CD14-positive monocyte (primary cell): ENCODE data around the gene CAPSL. TPM values are rescaled to one million over a fixed set of nuclear protein-coding genes. Genes with fewer than 3 reads are reported as not detected.

ENCODE experiments used
- DNase-seq, 3 donors: peaks; one replicate each; pipeline ENCODE4 v3.0.0-alpha.2; 2011 to 2022
- H2AFZ ChIP-seq: 2 replicates; pipeline ENCODE4 v1.6.0; 2012; ENCODE audit warnings: mild to moderate bottlenecking, low read depth, low read length, inconsistent platforms; ENCODE audit not compliant: insufficient read depth, poor library complexity, severe bottlenecking
- H3K27ac ChIP-seq, 2 donors: 1 replicate in 1 of 2; 2 replicates in 1 of 2; pipeline ENCODE4 v1.5.1; 2012 to 2013; ENCODE audit warnings: low read length in 2 of 2, control low read depth in 1 of 2, inconsistent platforms in 1 of 2, low read depth in 1 of 2, mild to moderate bottlenecking in 1 of 2
- H3K27me3 ChIP-seq, 2 donors: one replicate each; pipeline versions ENCODE4 v1.6.0 to v1.6.1; 2011 to 2013; ENCODE audit warnings: low read length in 2 of 2; ENCODE audit not compliant: control insufficient read depth in 2 of 2, insufficient read depth in 2 of 2
- H3K36me3 ChIP-seq, 2 donors: replicated peaks in 1 of 2; 1 replicate in 1 of 2; 2 replicates in 1 of 2; pipeline versions ENCODE4 v1.5.1 to v1.6.1; 2012 to 2013; ENCODE audit warnings: low read length in 2 of 2, control low read depth in 1 of 2, inconsistent platforms in 1 of 2, mild to moderate bottlenecking in 1 of 2; ENCODE audit not compliant: insufficient read depth in 2 of 2, control insufficient read depth in 1 of 2
- H3K4me1 ChIP-seq, 2 donors: 1 replicate in 1 of 2; 2 replicates in 1 of 2; pipeline versions ENCODE4 v1.5.1 to v1.6.1; 2012 to 2013; ENCODE audit warnings: low read length in 2 of 2, control low read depth in 1 of 2, inconsistent platforms in 1 of 2, mild to moderate bottlenecking in 1 of 2, moderate library complexity in 1 of 2; ENCODE audit not compliant: insufficient read depth in 2 of 2, control insufficient read depth in 1 of 2
- H3K4me2 ChIP-seq: replicated peaks from 2 replicates; pipeline ENCODE3; 2012; ENCODE audit warnings: low read length, moderate library complexity, mild to moderate bottlenecking; ENCODE audit not compliant: poor library complexity, severe bottlenecking; ENCODE audit errors: extremely low read depth
- H3K4me3 ChIP-seq, 3 experiments: fragments of 200-600 bp in 1 of 3; sonication (generic) in 1 of 3; replicated peaks in 1 of 3; 1 replicate in 2 of 3; 2 replicates in 1 of 3; pipeline ENCODE4 v1.5.1; 2011 to 2013; ENCODE audit warnings: low read length in 3 of 3, mild to moderate bottlenecking in 3 of 3, control low read depth in 2 of 3, low read depth in 2 of 3, inconsistent platforms in 1 of 3, moderate library complexity in 1 of 3
- H3K79me2 ChIP-seq: 2 replicates; pipeline ENCODE4 v1.6.0; 2012; ENCODE audit warnings: mild to moderate bottlenecking, control low read depth, inconsistent platforms, low read length, moderate library complexity; ENCODE audit not compliant: insufficient read depth
- H3K9ac ChIP-seq: 2 replicates; pipeline ENCODE4 v1.6.0; 2017; ENCODE audit warnings: low read length, mild to moderate bottlenecking; ENCODE audit not compliant: insufficient read depth, poor library complexity, severe bottlenecking
- H3K9me3 ChIP-seq, 2 donors: replicated peaks in 1 of 2; 1 replicate in 1 of 2; 2 replicates in 1 of 2; pipeline versions ENCODE4 v1.5.1 to v1.6.1; 2012 to 2013; ENCODE audit warnings: low read length in 2 of 2, control low read depth in 1 of 2; ENCODE audit not compliant: control insufficient read depth in 1 of 2, insufficient read depth in 1 of 2
- H4K20me1 ChIP-seq: 2 replicates; pipeline ENCODE4 v1.6.0; 2012; ENCODE audit warnings: mild to moderate bottlenecking, low read length, control low read depth, moderate library complexity; ENCODE audit not compliant: insufficient read depth
- H3K27ac Mint-ChIP-seq, 7 donors: one replicate each; pipeline ENCODE4 v1.8.0; 2020; ENCODE audit warnings: mild to moderate bottlenecking in 7 of 7, mixed read lengths in 7 of 7, moderate library complexity in 6 of 7, inconsistent platforms in 2 of 7
- H3K27me3 Mint-ChIP-seq, 3 donors: one replicate each; pipeline ENCODE4 v1.8.0; 2021 to 2022; ENCODE audit warnings: low read depth in 3 of 3, mild to moderate bottlenecking in 3 of 3, mixed read lengths in 3 of 3, moderate library complexity in 3 of 3, inconsistent platforms in 1 of 3
- H3K36me3 Mint-ChIP-seq, 2 donors: one replicate each; pipeline ENCODE4 v1.8.0; 2020; ENCODE audit warnings: mixed read lengths in 2 of 2, inconsistent platforms in 1 of 2, mild to moderate bottlenecking in 1 of 2
- H3K4me1 Mint-ChIP-seq: one replicate; pipeline ENCODE4 v1.8.0; 2020; ENCODE audit warnings: mild to moderate bottlenecking, mixed read lengths
- H3K4me3 Mint-ChIP-seq, 2 donors: one replicate each; pipeline ENCODE4 v1.8.0; 2020; ENCODE audit warnings: mild to moderate bottlenecking in 2 of 2, mixed read lengths in 2 of 2, moderate library complexity in 1 of 2
- H3K9me3 Mint-ChIP-seq, 7 donors: one replicate each; pipeline ENCODE4 v1.8.0; 2020 to 2022; ENCODE audit warnings: mixed read lengths in 7 of 7, mild to moderate bottlenecking in 6 of 7, moderate library complexity in 6 of 7, inconsistent platforms in 2 of 7
- WGBS: methylation state at CpG from one replicate; pipeline ENCODE4 v1.1.5; 2013; ENCODE audit warnings: missing lambda C conversion rate; ENCODE audit not compliant: insufficient coverage; 5-methylcytosine and 5-hydroxymethylcytosine counted together
- intact Hi-C, 2 donors: fragments of 100-400 bp; cut with micrococcal nuclease; formaldehyde crosslinking; loops; one replicate each; pipeline versions ENCODE4 v1.15.0 to v1.15.1; 2023
- polyA plus RNA-seq, 3 donors: library from polyadenylated mRNA; depleted of rRNA in 1 of 3; unstranded in 2 of 3; stranded (reverse) in 1 of 3; fragments of 300-500 nt in 2 of 3; fragments of >200 nt in 1 of 3; fragmentation: Illumina TruSeq in 2 of 3; gene quantifications; 1 replicate in 2 of 3; 2 replicates in 1 of 3; pipeline ENCODE4 v1.2.3, GENCODE V29; 2012 to 2021
- TF ChIP-seq, protein P1 (sequence below): fragments of 200-600 bp; IDR thresholded peaks from one replicate; pipeline ENCODE4 v1.8.0; 2022; ENCODE audit warnings: antibody characterized with exemption, mild to moderate bottlenecking

The CAPSL gene
- polyA plus RNA-seq, 3 donors: not detected

GRCh38 chr5:35878079-35878478, 60.3 kb downstream of the CAPSL start:
- no peak overlapping the region for H3K27ac ChIP-seq
- no peak for DNase-seq
- H4K20me1 ChIP-seq: no peaks in the 10 kb centered on the region
- intact Hi-C loops: no loop called here
- Mint-ChIP-seq H3K4me3 (no peak overlapping the region), H3K36me3 (no peaks in the 10 kb centered on the region), H3K9me3 (peaks cover 0 to 7% (median 2%) of the 10 kb centered on the region in 7 donors), H3K27ac (no peak overlapping the region), H3K27me3 (no peaks in the 10 kb centered on the region), H3K4me1 (peaks cover 22% of the 10 kb centered on the region)
- no peaks in the 10 kb centered on the region for H3K9me3 ChIP-seq
- no peaks in the 10 kb centered on the region for H3K36me3 ChIP-seq
- TF ChIP-seq, protein P1, sequence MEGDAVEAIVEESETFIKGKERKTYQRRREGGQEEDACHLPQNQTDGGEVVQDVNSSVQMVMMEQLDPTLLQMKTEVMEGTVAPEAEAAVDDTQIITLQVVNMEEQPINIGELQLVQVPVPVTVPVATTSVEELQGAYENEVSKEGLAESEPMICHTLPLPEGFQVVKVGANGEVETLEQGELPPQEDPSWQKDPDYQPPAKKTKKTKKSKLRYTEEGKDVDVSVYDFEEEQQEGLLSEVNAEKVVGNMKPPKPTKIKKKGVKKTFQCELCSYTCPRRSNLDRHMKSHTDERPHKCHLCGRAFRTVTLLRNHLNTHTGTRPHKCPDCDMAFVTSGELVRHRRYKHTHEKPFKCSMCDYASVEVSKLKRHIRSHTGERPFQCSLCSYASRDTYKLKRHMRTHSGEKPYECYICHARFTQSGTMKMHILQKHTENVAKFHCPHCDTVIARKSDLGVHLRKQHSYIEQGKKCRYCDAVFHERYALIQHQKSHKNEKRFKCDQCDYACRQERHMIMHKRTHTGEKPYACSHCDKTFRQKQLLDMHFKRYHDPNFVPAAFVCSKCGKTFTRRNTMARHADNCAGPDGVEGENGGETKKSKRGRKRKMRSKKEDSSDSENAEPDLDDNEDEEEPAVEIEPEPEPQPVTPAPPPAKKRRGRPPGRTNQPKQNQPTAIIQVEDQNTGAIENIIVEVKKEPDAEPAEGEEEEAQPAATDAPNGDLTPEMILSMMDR: no peak
- H3K4me1 ChIP-seq: peaks cover 11 to 20% of the 10 kb centered on the region in 2 donors
- no peak overlapping the region for H3K9ac ChIP-seq
- H3K4me2 ChIP-seq: no peak overlapping the region
- H3K4me3 ChIP-seq: no peak overlapping the region
- H3K79me2 ChIP-seq: no peaks in the 10 kb centered on the region
- no peak overlapping the region for H2AFZ ChIP-seq
- H3K27me3 ChIP-seq: no peaks in the 10 kb centered on the region

GRCh38 chr5:35877655-35878054, 60.8 kb downstream of the CAPSL start:
- Histone ChIP-seq H4K20me1 (no peaks in the 10 kb centered on the region), H3K4me1 (peaks cover 11 to 20% of the 10 kb centered on the region in 2 donors), H3K4me2 (no peak overlapping the region), H2AFZ (no peak overlapping the region), H3K36me3 (no peaks in the 10 kb centered on the region), H3K27ac (no peak overlapping the region), H3K9me3 (no peaks in the 10 kb centered on the region), H3K9ac (no peak overlapping the region), H3K79me2 (no peaks in the 10 kb centered on the region), H3K4me3 (no peak overlapping the region), H3K27me3 (no peaks in the 10 kb centered on the region)
- intact Hi-C loops: no loop called here
- peak overlapping the region in 1 of 7 donors; percentile 22 for H3K27ac Mint-ChIP-seq
- no CpG with 5 or more reads among the region's 2 CpGs for WGBS
- H3K4me3 Mint-ChIP-seq: no peak overlapping the region
- peaks cover 0 to 7% (median 2%) of the 10 kb centered on the region in 7 donors for H3K9me3 Mint-ChIP-seq
- DNase-seq: no peak
- H3K36me3 Mint-ChIP-seq: no peaks in the 10 kb centered on the region
- TF ChIP-seq, protein P1: no peak
- no peaks in the 10 kb centered on the region for H3K27me3 Mint-ChIP-seq
- peaks cover 20% of the 10 kb centered on the region for H3K4me1 Mint-ChIP-seq
